ENCODE data around the gene ACSL3. TPM values are rescaled to one million over a fixed set of nuclear protein-coding genes. Genes with fewer than 3 reads are reported as not detected.
"Not testable (repeated sequence)": the region's sequence is repeated elsewhere in the genome, so short reads cannot be mapped to it uniquely, and the experiment has no call there.

Gene ACSL3
- total and polyA plus RNA-seq, 4 donors, result 22.2 to 154 (median 59.2) TPM

DNA sequence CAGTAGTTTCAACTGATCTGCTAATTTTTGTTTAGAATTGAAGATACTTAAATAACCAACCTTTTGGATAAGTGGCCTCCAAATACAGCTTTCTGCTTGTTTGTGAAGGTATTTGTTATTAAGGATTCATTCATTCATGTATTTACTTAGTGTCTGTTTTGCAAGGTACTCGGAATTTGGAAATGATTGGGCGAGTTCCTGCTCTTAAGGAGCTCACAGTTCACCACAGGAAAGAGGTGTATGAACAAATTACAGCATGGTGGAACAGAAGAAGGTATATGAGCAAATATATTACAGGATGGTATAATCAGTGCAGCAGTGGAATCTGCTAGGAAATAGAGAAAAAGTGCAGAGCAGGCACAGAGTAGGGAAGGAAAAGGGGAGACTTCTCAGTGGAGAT lies 4.5 kb downstream of the ACSL3 start:
- DNase-seq (no peak), ATAC-seq (ENCODE audit: insufficient read depth, low FRiP score) (no peak)
- peaks cover 9 to 50% (median 15%) of the 10 kb centered on the region in 5 donors for H3K4me1 ChIP-seq (ENCODE audit: control insufficient read depth in 5 of 5, insufficient read depth in 5 of 5, low read length in 5 of 5)
- WGBS, 2 donors, result 43 to 44% methylated on average over 2 of the region's 2 CpGs
- H3K9me3 ChIP-seq (ENCODE audit: control insufficient read depth in 4 of 4, insufficient read depth in 3 of 4, low read length in 3 of 4), result no peaks in the 10 kb centered on the region
- no peak overlapping the region for H3K27ac ChIP-seq (ENCODE audit: low read depth in 1 of 2, low read length in 1 of 2)
- H3K36me3 ChIP-seq (ENCODE audit: control insufficient read depth in 4 of 4, insufficient read depth in 4 of 4, low read length in 4 of 4), result no peaks in the 10 kb centered on the region
- H3K4me3 ChIP-seq, result no peak overlapping the region
- H3K27me3 ChIP-seq (ENCODE audit: control insufficient read depth in 3 of 3, insufficient read depth in 3 of 3, low read length in 2 of 3), result no peaks in the 10 kb centered on the region
- no peak overlapping the region for H3K9ac ChIP-seq (ENCODE audit: insufficient read depth in 1 of 2, low read length in 2 of 2)
- TF ChIP-seq, protein P1, sequence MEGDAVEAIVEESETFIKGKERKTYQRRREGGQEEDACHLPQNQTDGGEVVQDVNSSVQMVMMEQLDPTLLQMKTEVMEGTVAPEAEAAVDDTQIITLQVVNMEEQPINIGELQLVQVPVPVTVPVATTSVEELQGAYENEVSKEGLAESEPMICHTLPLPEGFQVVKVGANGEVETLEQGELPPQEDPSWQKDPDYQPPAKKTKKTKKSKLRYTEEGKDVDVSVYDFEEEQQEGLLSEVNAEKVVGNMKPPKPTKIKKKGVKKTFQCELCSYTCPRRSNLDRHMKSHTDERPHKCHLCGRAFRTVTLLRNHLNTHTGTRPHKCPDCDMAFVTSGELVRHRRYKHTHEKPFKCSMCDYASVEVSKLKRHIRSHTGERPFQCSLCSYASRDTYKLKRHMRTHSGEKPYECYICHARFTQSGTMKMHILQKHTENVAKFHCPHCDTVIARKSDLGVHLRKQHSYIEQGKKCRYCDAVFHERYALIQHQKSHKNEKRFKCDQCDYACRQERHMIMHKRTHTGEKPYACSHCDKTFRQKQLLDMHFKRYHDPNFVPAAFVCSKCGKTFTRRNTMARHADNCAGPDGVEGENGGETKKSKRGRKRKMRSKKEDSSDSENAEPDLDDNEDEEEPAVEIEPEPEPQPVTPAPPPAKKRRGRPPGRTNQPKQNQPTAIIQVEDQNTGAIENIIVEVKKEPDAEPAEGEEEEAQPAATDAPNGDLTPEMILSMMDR (IDR thresholded peaks at IDR 0.05; ENCODE audit: control extremely low read depth, extremely low read depth), result no peak

DNA sequence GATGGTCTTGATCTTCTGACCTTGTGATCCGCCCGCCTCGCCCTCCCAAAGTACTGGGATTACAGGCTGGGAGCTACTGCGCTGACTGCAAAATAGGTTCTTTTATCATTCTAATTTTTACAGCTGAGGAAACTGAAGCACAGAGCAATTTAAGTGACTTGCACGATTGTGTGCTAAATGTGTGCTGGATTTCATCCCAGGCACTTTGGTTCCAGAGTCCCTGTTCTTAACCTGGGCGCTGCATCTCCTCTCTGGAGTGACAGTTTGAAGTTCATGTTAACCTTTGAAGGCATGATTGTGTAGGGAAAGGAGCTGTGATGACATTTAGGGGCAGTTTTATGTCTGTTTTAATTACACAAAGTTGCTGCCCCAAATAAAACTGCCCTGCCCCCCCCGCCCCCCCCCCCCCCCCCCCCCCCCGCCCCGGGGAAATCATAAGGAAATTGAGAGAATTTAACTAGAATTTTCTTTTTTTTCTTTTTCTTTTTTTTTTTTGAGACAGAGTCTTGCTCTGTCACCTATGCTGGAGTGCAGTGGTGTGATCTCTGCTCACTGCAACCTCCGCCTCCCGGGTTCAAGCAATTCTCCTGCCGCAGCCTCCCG lies 5.6 kb downstream of the ACSL3 start:
- DNase-seq, result no peak
- Histone ChIP-seq H3K27ac (ENCODE audit: low read depth in 1 of 2, low read length in 1 of 2) (no peak overlapping the region), H3K4me1 (ENCODE audit: control insufficient read depth in 5 of 5, insufficient read depth in 5 of 5, low read length in 5 of 5) (peaks cover 9 to 57% (median 18%) of the 10 kb centered on the region in 5 donors), H3K4me3 (no peak overlapping the region), H3K27me3 (ENCODE audit: control insufficient read depth in 3 of 3, insufficient read depth in 3 of 3, low read length in 2 of 3) (no peaks in the 10 kb centered on the region), H3K9ac (ENCODE audit: insufficient read depth in 1 of 2, low read length in 2 of 2) (no peak overlapping the region), H3K36me3 (ENCODE audit: control insufficient read depth in 4 of 4, insufficient read depth in 4 of 4, low read length in 4 of 4) (no peaks in the 10 kb centered on the region), H3K9me3 (ENCODE audit: control insufficient read depth in 4 of 4, insufficient read depth in 3 of 4, low read length in 3 of 4) (no peaks in the 10 kb centered on the region)
- no peak for ATAC-seq (ENCODE audit: insufficient read depth, low FRiP score)
- 82 to 91% methylated on average over 12 of the region's 13 CpGs for WGBS, 2 donors
- TF ChIP-seq, protein P1 (IDR thresholded peaks at IDR 0.05; ENCODE audit: control extremely low read depth, extremely low read depth), result no peak

- not testable (repeated sequence) for H3K4me3 ChIP-seq; H3K9ac ChIP-seq (ENCODE audit: insufficient read depth in 1 of 2, low read length in 2 of 2); H3K27me3 ChIP-seq (ENCODE audit: control insufficient read depth in 3 of 3, insufficient read depth in 3 of 3, low read length in 2 of 3); H3K36me3 ChIP-seq (ENCODE audit: control insufficient read depth in 4 of 4, insufficient read depth in 4 of 4, low read length in 4 of 4); ATAC-seq (ENCODE audit: insufficient read depth, low FRiP score); DNase-seq; H3K27ac ChIP-seq (ENCODE audit: low read depth in 1 of 2, low read length in 1 of 2); H3K9me3 ChIP-seq (ENCODE audit: control insufficient read depth in 4 of 4, insufficient read depth in 3 of 4, low read length in 3 of 4)
- peaks cover 6 to 45% (median 16%) of the 10 kb centered on the region in 5 donors for H3K4me1 ChIP-seq (ENCODE audit: control insufficient read depth in 5 of 5, insufficient read depth in 5 of 5, low read length in 5 of 5)
- WGBS, 2 donors, result 90 to 92% methylated on average over 8 of the region's 8 CpGs
Observed at GRCh38 chr2:222868560-222869251, 7.9 kb downstream of the ACSL3 start.

DNA sequence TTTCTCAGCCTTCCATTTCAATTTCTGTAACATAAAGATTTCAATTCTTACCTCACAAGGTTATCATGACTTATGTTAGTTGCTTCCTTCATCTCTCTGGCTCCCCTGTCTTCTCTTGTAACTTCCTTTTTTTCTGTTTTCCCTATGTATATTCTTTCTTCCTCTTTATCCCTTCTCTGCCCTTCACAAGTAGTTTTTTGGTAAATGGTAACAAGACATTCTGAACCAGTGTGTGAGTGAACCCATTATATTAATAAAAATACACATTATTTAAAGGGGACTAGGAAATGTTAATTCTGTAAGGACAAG lies 8.4 kb downstream of the ACSL3 start:
- Histone ChIP-seq H3K9me3 (ENCODE audit: control insufficient read depth in 4 of 4, insufficient read depth in 3 of 4, low read length in 3 of 4) (no peaks in the 10 kb centered on the region), H3K27ac (ENCODE audit: low read depth in 1 of 2, low read length in 1 of 2) (no peak overlapping the region), H3K27me3 (ENCODE audit: control insufficient read depth in 3 of 3, insufficient read depth in 3 of 3, low read length in 2 of 3) (no peaks in the 10 kb centered on the region), H3K36me3 (ENCODE audit: control insufficient read depth in 4 of 4, insufficient read depth in 4 of 4, low read length in 4 of 4) (no peaks in the 10 kb centered on the region), H3K4me3 (no peak overlapping the region), H3K9ac (ENCODE audit: insufficient read depth in 1 of 2, low read length in 2 of 2) (no peak overlapping the region), H3K4me1 (ENCODE audit: control insufficient read depth in 5 of 5, insufficient read depth in 5 of 5, low read length in 5 of 5) (peaks cover 6 to 42% (median 12%) of the 10 kb centered on the region in 5 donors)
- TF ChIP-seq, protein P1 (IDR thresholded peaks at IDR 0.05; ENCODE audit: control extremely low read depth, extremely low read depth), result no peak
- ATAC-seq (ENCODE audit: insufficient read depth, low FRiP score), result no peak
- DNase-seq, result no peak

Measured in lung (tissue), 12 donors.